ENCODE results near the gene PTCSC3. TPM values are rescaled to one million over a fixed set of nuclear protein-coding genes. Genes with fewer than 3 reads are reported as not detected.

Gene PTCSC3
- total and polyA plus RNA-seq, 9 donors, result not detected

- no peak for TF ChIP-seq EP300 (IDR thresholded peaks at IDR 0.05)
- TF ChIP-seq POLR2A (IDR thresholded peaks at IDR 0.05), result no peak
- TF ChIP-seq, protein P1, sequence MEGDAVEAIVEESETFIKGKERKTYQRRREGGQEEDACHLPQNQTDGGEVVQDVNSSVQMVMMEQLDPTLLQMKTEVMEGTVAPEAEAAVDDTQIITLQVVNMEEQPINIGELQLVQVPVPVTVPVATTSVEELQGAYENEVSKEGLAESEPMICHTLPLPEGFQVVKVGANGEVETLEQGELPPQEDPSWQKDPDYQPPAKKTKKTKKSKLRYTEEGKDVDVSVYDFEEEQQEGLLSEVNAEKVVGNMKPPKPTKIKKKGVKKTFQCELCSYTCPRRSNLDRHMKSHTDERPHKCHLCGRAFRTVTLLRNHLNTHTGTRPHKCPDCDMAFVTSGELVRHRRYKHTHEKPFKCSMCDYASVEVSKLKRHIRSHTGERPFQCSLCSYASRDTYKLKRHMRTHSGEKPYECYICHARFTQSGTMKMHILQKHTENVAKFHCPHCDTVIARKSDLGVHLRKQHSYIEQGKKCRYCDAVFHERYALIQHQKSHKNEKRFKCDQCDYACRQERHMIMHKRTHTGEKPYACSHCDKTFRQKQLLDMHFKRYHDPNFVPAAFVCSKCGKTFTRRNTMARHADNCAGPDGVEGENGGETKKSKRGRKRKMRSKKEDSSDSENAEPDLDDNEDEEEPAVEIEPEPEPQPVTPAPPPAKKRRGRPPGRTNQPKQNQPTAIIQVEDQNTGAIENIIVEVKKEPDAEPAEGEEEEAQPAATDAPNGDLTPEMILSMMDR (IDR thresholded peaks at IDR 0.05), result no peak
- H3K4me3 ChIP-seq, result no peak overlapping the region
- DNase-seq, result no peak
- WGBS, 3 donors, result 73 to 77% (median 76%) methylated on average over 5 of the region's 5 CpGs
- intact Hi-C loops (cut with DNase I), result no loop called here
- H3K4me1 ChIP-seq (ENCODE audit: insufficient read depth), result no peaks in the 10 kb centered on the region
- H3K36me3 ChIP-seq, result no peaks in the 10 kb centered on the region
- no peaks in the 10 kb centered on the region for H3K27me3 ChIP-seq
- H3K27ac ChIP-seq, result no peak overlapping the region
- no peaks in the 10 kb centered on the region for H3K9me3 ChIP-seq
These were observed 9.1 kb downstream of the PTCSC3 start for GRCh38 chr14:36167431-36167830.

DNA sequence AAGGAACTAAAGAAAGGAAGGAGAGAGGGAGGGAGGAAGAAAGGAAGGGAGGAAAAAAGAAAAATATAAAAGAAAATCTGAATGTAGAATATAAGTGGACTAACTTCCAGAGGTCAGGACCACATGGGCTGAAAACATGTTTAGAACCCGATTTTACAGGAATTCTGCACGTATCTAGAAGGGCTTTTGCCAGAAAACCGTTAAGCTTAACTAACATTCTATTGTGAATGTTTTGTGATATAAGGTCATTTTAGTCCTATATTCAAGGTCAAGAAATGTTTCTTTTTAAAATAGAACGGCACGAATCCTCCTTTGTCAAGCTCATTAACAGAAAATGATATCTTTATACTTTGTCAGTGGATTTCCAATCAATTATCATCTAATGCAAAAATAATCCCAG lies 13.1 kb downstream of the PTCSC3 start:
- no peaks in the 10 kb centered on the region for H3K9me3 ChIP-seq
- H3K4me3 ChIP-seq, result no peak overlapping the region
- H3K27me3 ChIP-seq, result no peaks in the 10 kb centered on the region
- no peaks in the 10 kb centered on the region for H3K4me1 ChIP-seq (ENCODE audit: insufficient read depth)
- H3K36me3 ChIP-seq, result no peaks in the 10 kb centered on the region
- no peak for DNase-seq
- intact Hi-C loops (cut with DNase I), result no loop called here
- no peak overlapping the region for H3K27ac ChIP-seq
- TF ChIP-seq, protein P1 (IDR thresholded peaks at IDR 0.05), result no peak
- TF ChIP-seq EP300 (IDR thresholded peaks at IDR 0.05), result no peak
- TF ChIP-seq POLR2A (IDR thresholded peaks at IDR 0.05), result no peak
- 5 to 14% (median 7%) methylated on average over 5 of the region's 5 CpGs for WGBS, 3 donors

- Histone ChIP-seq H3K27ac (no peak overlapping the region), H3K4me3 (no peak overlapping the region), H3K27me3 (no peaks in the 10 kb centered on the region), H3K9me3 (no peaks in the 10 kb centered on the region), H3K4me1 (ENCODE audit: insufficient read depth) (no peaks in the 10 kb centered on the region), H3K36me3 (no peaks in the 10 kb centered on the region)
- no peak for DNase-seq
- TF ChIP-seq EP300 (IDR thresholded peaks at IDR 0.05), result no peak
- TF ChIP-seq, protein P1 (IDR thresholded peaks at IDR 0.05), result no peak
- no peak for TF ChIP-seq POLR2A (IDR thresholded peaks at IDR 0.05)
- intact Hi-C loops (cut with DNase I), result no loop called here
- whole genome bisulfite sequencing, 3 donors, result 90 to 92% (median 91%) methylated on average over 9 of the region's 9 CpGs
These were observed 14.3 kb downstream of the PTCSC3 start for GRCh38 chr14:36162267-36162666.

- intact Hi-C loops (cut with DNase I), result no loop called here
- Histone ChIP-seq H3K4me1 (ENCODE audit: insufficient read depth) (no peaks in the 10 kb centered on the region), H3K27me3 (no peaks in the 10 kb centered on the region), H3K9me3 (no peaks in the 10 kb centered on the region), H3K4me3 (no peak overlapping the region), H3K27ac (no peak overlapping the region), H3K36me3 (no peaks in the 10 kb centered on the region)
- TF ChIP-seq, protein P1 (IDR thresholded peaks at IDR 0.05), result no peak
- TF ChIP-seq EP300 (IDR thresholded peaks at IDR 0.05), result no peak
- no peak for TF ChIP-seq POLR2A (IDR thresholded peaks at IDR 0.05)
- DNase-seq, result no peak
- WGBS, 3 donors, result 40 to 49% (median 47%) methylated on average over 11 to 12 of the region's 12 CpGs
These were observed 14.7 kb downstream of the PTCSC3 start for GRCh38 chr14:36161776-36162175.
